ENCODE measurements around the gene SEMA3C.

- TF ChIP-seq CTCF (conservative IDR thresholded peaks at IDR 0.05; ENCODE audit: low read depth, low read length): no peak
- TF ChIP-seq EZH2 (IDR thresholded peaks at IDR 0.05; ENCODE audit: borderline replicate concordance, low read depth, low read length, poor library complexity, severe bottlenecking): no peak
Measured at GRCh38 chr7:80749270-80749669, 169.6 kb downstream of the SEMA3C start.

All from A673 (cell line).